H9 (cell line): ENCODE results near the gene FNDC3B. TPM values are rescaled to one million over a fixed set of nuclear protein-coding genes. Genes with fewer than 3 reads are reported as not detected.

Experiments
- DNase-seq: peaks from one replicate; pipeline ENCODE4 v3.0.0-alpha.2; 2017
- H2AFZ ChIP-seq: one replicate; pipeline ENCODE4 v1.6.1; 2013; ENCODE audit warnings: mild to moderate bottlenecking, low read length, control low read depth, moderate library complexity
- H2AK5ac ChIP-seq: 2 replicates; pipeline ENCODE4 v1.6.1; 2013; ENCODE audit warnings: low read length, control low read depth, mixed read lengths; ENCODE audit not compliant: insufficient read length
- H2BK120ac ChIP-seq: one replicate; pipeline ENCODE4 v1.6.1; 2013; ENCODE audit warnings: low read depth, mild to moderate bottlenecking, low read length, control low read depth, inconsistent platforms; ENCODE audit not compliant: poor library complexity, severe bottlenecking
- H2BK12ac ChIP-seq: 2 replicates; pipeline ENCODE4 v1.6.1; 2013; ENCODE audit warnings: low read length, control low read depth, mixed read lengths, low read depth; ENCODE audit not compliant: insufficient read length
- H2BK15ac ChIP-seq: 2 replicates; pipeline ENCODE4 v1.6.1; 2013; ENCODE audit warnings: low read depth, low read length, control low read depth
- H2BK20ac ChIP-seq: one replicate; pipeline ENCODE4 v1.6.1; 2013; ENCODE audit warnings: low read depth, mild to moderate bottlenecking, low read length, control low read depth, inconsistent platforms; ENCODE audit not compliant: poor library complexity, severe bottlenecking
- H2BK5ac ChIP-seq: 2 replicates; pipeline ENCODE4 v1.6.1; 2013; ENCODE audit warnings: low read length, control low read depth, mixed read lengths; ENCODE audit not compliant: insufficient read length
- H3K14ac ChIP-seq: 2 replicates; pipeline ENCODE4 v1.6.1; 2013; ENCODE audit warnings: low read length, control low read depth; ENCODE audit not compliant: insufficient read depth
- H3K18ac ChIP-seq: 2 replicates; pipeline ENCODE4 v1.6.1; 2013; ENCODE audit warnings: low read depth, mild to moderate bottlenecking, mixed read lengths, low read length, control low read depth; ENCODE audit not compliant: insufficient read length
- H3K23ac ChIP-seq: 2 replicates; pipeline ENCODE4 v1.6.1; 2013; ENCODE audit warnings: low read length, control low read depth, mixed read lengths, low read depth; ENCODE audit not compliant: insufficient read length
- H3K23me2 ChIP-seq: 2 replicates; pipeline ENCODE4 v1.6.1; 2013; ENCODE audit warnings: low read depth, mild to moderate bottlenecking, mixed read lengths, low read length, control low read depth; ENCODE audit not compliant: insufficient read length, poor library complexity, severe bottlenecking
- H3K27ac ChIP-seq: 2 replicates; pipeline ENCODE4 v1.5.1; 2013; ENCODE audit warnings: low read length, control low read depth, mixed read lengths, low read depth; ENCODE audit not compliant: insufficient read length
- H3K27me3 ChIP-seq: 2 replicates; pipeline ENCODE4 v1.6.1; 2013; ENCODE audit warnings: low read length, control low read depth, inconsistent platforms; ENCODE audit not compliant: insufficient read depth
- H3K4ac ChIP-seq: 2 replicates; pipeline ENCODE4 v1.6.1; 2013; ENCODE audit warnings: low read depth, mild to moderate bottlenecking, control low read depth, inconsistent platforms, low read length, moderate library complexity
- H3K4me1 ChIP-seq: 2 replicates; pipeline ENCODE4 v1.6.1; 2013; ENCODE audit warnings: low read length, control low read depth, inconsistent platforms; ENCODE audit not compliant: insufficient read depth
- H3K4me2 ChIP-seq: 2 replicates; pipeline ENCODE4 v1.6.1; 2013; ENCODE audit warnings: low read length, control low read depth, mixed read lengths; ENCODE audit not compliant: insufficient read length, insufficient read depth
- H3K56ac ChIP-seq: 2 replicates; pipeline ENCODE4 v1.6.1; 2013; ENCODE audit warnings: low read depth, mild to moderate bottlenecking, mixed read lengths, low read length, control low read depth; ENCODE audit not compliant: insufficient read length
- H3K79me1 ChIP-seq: 2 replicates; pipeline ENCODE4 v1.6.1; 2013; ENCODE audit warnings: low read depth, mild to moderate bottlenecking, moderate library complexity, low read length, control low read depth, inconsistent platforms; ENCODE audit not compliant: insufficient read depth, poor library complexity, severe bottlenecking
- H3K79me2 ChIP-seq: 2 replicates; pipeline ENCODE4 v1.6.1; 2013; ENCODE audit warnings: low read length, control low read depth, inconsistent platforms; ENCODE audit not compliant: insufficient read depth
- H3K9ac ChIP-seq: 2 replicates; pipeline ENCODE4 v1.6.1; 2013; ENCODE audit warnings: low read length, control low read depth, mixed read lengths; ENCODE audit not compliant: insufficient read length; ENCODE audit errors: extremely low read depth
- H3K9me3 ChIP-seq: one replicate; pipeline ENCODE4 v1.6.1; 2013; ENCODE audit warnings: low read depth, low read length, inconsistent platforms; ENCODE audit not compliant: control insufficient read depth
- H3T11ph ChIP-seq: one replicate; pipeline ENCODE4 v1.6.1; 2013; ENCODE audit warnings: mild to moderate bottlenecking, low read length, control low read depth, inconsistent platforms
- H4K20me1 ChIP-seq: one replicate; pipeline ENCODE4 v1.6.1; 2013; ENCODE audit not compliant: control insufficient read depth, insufficient read length, insufficient read depth
- H4K5ac ChIP-seq: 2 replicates; pipeline ENCODE4 v1.6.1; 2013; ENCODE audit warnings: low read depth, mild to moderate bottlenecking, mixed read lengths, low read length, control low read depth; ENCODE audit not compliant: insufficient read length
- H4K8ac ChIP-seq: replicated peaks from 2 replicates; pipeline ENCODE4 v1.6.1; 2013; ENCODE audit warnings: low read length, control low read depth, mixed read lengths, low read depth; ENCODE audit not compliant: insufficient read length
- H4K91ac ChIP-seq: 2 replicates; pipeline ENCODE4 v1.6.1; 2013; ENCODE audit warnings: low read depth, mild to moderate bottlenecking, moderate library complexity, mixed read lengths, low read length, control low read depth; ENCODE audit not compliant: insufficient read length
- H3K27ac Mint-ChIP-seq, 3 experiments: 2 replicates in 2 of 3; 3 replicates in 1 of 3; pipeline ENCODE4 v1.8.0; 2020 to 2021; ENCODE audit warnings: mixed read lengths in 3 of 3, mild to moderate bottlenecking in 1 of 3, moderate library complexity in 1 of 3
- H3K27me3 Mint-ChIP-seq: 2 replicates; pipeline ENCODE4 v1.8.0; 2021; ENCODE audit warnings: low read depth, mild to moderate bottlenecking, moderate library complexity, mixed read lengths
- H3K36me3 Mint-ChIP-seq, 3 experiments: 2 replicates in 2 of 3; 3 replicates in 1 of 3; pipeline ENCODE4 v1.8.0; 2020 to 2021; ENCODE audit warnings: low read depth in 3 of 3, mixed read lengths in 3 of 3; ENCODE audit not compliant: insufficient read depth in 1 of 3
- H3K4me1 Mint-ChIP-seq, 2 experiments: 2 replicates each; pipeline ENCODE4 v1.8.0; 2020; ENCODE audit warnings: mixed read lengths in 2 of 2
- H3K4me3 Mint-ChIP-seq, 2 experiments: 2 replicates in 1 of 2; 3 replicates in 1 of 2; pipeline ENCODE4 v1.8.0; 2020 to 2021; ENCODE audit warnings: mild to moderate bottlenecking in 2 of 2, mixed read lengths in 2 of 2, moderate library complexity in 1 of 2
- H3K9me3 Mint-ChIP-seq, 2 experiments: 2 replicates in 1 of 2; 3 replicates in 1 of 2; pipeline ENCODE4 v1.8.0; 2020; ENCODE audit warnings: mild to moderate bottlenecking in 2 of 2, mixed read lengths in 2 of 2, moderate library complexity in 1 of 2
- WGBS: extraction: QIAGEN DNeasy Blood & Tissue Kit; methylation state at CpG from one replicate; pipeline ENCODE4 v1.1.7; 2013; ENCODE audit warnings: missing lambda C conversion rate, low lambda C conversion rate, mixed read lengths; ENCODE audit not compliant: insufficient read length; ENCODE audit errors: extremely low coverage; 5-methylcytosine and 5-hydroxymethylcytosine counted together
- total RNA-seq: library from RNA; stranded (reverse); gene quantifications from 2 replicates; pipeline ENCODE4 v1.2.1, GENCODE V29; 2021
- TF ChIP-seq, protein P1 (sequence below): fragments of 200-600 bp; sonication (generic); conservative IDR thresholded peaks from 3 replicates; pipeline ENCODE4 v1.8.0; 2021; ENCODE audit warnings: antibody characterized with exemption, mild to moderate bottlenecking

The FNDC3B gene
- total RNA-seq, 1 experiment from 2014 or later: 43.8 TPM

DNA sequence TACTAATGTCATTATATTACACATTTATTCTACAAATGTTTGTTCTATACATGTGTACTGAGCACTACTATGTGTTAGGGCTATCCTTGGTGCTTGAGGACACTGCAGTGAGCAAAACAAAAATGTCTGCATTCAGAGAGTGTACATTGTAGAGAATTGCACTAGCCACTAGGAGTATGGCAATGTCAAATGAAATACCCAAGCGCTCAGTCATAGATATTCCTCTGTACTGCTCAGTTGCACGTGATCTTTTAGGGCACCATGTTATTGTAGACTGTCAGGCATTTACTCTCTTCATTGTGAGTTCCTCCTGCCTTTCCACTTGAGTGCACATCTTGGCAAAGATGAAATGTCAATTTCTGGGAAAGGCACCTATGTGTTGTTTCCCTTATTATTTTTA, 36.8 kb downstream of the FNDC3B start:
- H3K27me3 Mint-ChIP-seq: no peaks in the 10 kb centered on the region
- H2AFZ ChIP-seq: no peak overlapping the region
- TF ChIP-seq, protein P1, sequence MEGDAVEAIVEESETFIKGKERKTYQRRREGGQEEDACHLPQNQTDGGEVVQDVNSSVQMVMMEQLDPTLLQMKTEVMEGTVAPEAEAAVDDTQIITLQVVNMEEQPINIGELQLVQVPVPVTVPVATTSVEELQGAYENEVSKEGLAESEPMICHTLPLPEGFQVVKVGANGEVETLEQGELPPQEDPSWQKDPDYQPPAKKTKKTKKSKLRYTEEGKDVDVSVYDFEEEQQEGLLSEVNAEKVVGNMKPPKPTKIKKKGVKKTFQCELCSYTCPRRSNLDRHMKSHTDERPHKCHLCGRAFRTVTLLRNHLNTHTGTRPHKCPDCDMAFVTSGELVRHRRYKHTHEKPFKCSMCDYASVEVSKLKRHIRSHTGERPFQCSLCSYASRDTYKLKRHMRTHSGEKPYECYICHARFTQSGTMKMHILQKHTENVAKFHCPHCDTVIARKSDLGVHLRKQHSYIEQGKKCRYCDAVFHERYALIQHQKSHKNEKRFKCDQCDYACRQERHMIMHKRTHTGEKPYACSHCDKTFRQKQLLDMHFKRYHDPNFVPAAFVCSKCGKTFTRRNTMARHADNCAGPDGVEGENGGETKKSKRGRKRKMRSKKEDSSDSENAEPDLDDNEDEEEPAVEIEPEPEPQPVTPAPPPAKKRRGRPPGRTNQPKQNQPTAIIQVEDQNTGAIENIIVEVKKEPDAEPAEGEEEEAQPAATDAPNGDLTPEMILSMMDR: no peak
- no peak overlapping the region for H4K5ac ChIP-seq
- H3K23ac ChIP-seq: no peak overlapping the region
- H3K79me2 ChIP-seq: peaks cover 20% of the 10 kb centered on the region; the same call in 1 of the 2 replicates
- WGBS: no CpG with 5 or more reads among the region's 2 CpGs
- no peak overlapping the region for H4K8ac ChIP-seq
- no peak overlapping the region for H2BK15ac ChIP-seq
- H3K9ac ChIP-seq: no peak overlapping the region
- H4K20me1 ChIP-seq: no peaks in the 10 kb centered on the region
- H3K27ac ChIP-seq: no peak overlapping the region
- no peaks in the 10 kb centered on the region for H3K9me3 ChIP-seq
- H3K9me3 Mint-ChIP-seq: no peaks in the 10 kb centered on the region
- H3K79me1 ChIP-seq: no peaks in the 10 kb centered on the region
- H3K14ac ChIP-seq: no peak overlapping the region
- H2BK20ac ChIP-seq: no peak overlapping the region
- H3K23me2 ChIP-seq: no peaks in the 10 kb centered on the region
- H3K4me3 Mint-ChIP-seq: no peak overlapping the region
- no peak overlapping the region for H2BK12ac ChIP-seq
- no peak overlapping the region for H3K18ac ChIP-seq
- H3K56ac ChIP-seq: no peak overlapping the region
- no peak overlapping the region for H3T11ph ChIP-seq
- H3K36me3 Mint-ChIP-seq: peaks cover 0 to 6% (median 2%) of the 10 kb centered on the region in 3 experiments; a peak in 2 of 7 replicates
- no peak overlapping the region for H2AK5ac ChIP-seq
- no peak overlapping the region for H3K4ac ChIP-seq
- no peak overlapping the region for H3K4me2 ChIP-seq
- no peak overlapping the region for H3K27ac Mint-ChIP-seq
- peaks cover 5% of the 10 kb centered on the region; the same call in 1 of the 2 replicates for H3K4me1 ChIP-seq
- H3K27me3 ChIP-seq: no peaks in the 10 kb centered on the region
- no peak overlapping the region for H2BK5ac ChIP-seq
- H4K91ac ChIP-seq: no peak overlapping the region
- H2BK120ac ChIP-seq: no peak overlapping the region
- no peak for DNase-seq
- peaks cover 24 to 27% of the 10 kb centered on the region in 2 experiments for H3K4me1 Mint-ChIP-seq
